Immature natural killer cell (primary cell): ENCODE results near the gene SURF4. TPM values are rescaled to one million over a fixed set of nuclear protein-coding genes. Genes with fewer than 3 reads are reported as not detected.
"Not testable (repeated sequence)": the region's sequence is repeated elsewhere in the genome, so short reads cannot be mapped to it uniquely, and the experiment has no call there.

ENCODE experiments used
- DNase-seq, 3 donors: peaks; one replicate each; pipeline ENCODE4 v3.0.0; 2022; ENCODE audit warnings: mixed read lengths in 1 of 3
- H3K27ac Mint-ChIP-seq, 6 donors: one replicate each; pipeline ENCODE4 v1.8.0; 2020; ENCODE audit warnings: mixed read lengths in 6 of 6, mild to moderate bottlenecking in 5 of 6, inconsistent platforms in 4 of 6, moderate library complexity in 3 of 6
- H3K27me3 Mint-ChIP-seq, 3 donors: one replicate each; pipeline ENCODE4 v1.8.0; 2020 to 2021; ENCODE audit warnings: low read depth in 3 of 3, mild to moderate bottlenecking in 3 of 3, mixed read lengths in 3 of 3, moderate library complexity in 3 of 3, inconsistent platforms in 1 of 3
- H3K36me3 Mint-ChIP-seq, 3 donors: one replicate each; pipeline ENCODE4 v1.8.0; 2020; ENCODE audit warnings: mixed read lengths in 3 of 3, inconsistent platforms in 2 of 3, mild to moderate bottlenecking in 2 of 3
- H3K4me1 Mint-ChIP-seq, 2 donors: one replicate each; pipeline ENCODE4 v1.8.0; 2020; ENCODE audit warnings: inconsistent platforms in 2 of 2, mild to moderate bottlenecking in 2 of 2, mixed read lengths in 2 of 2, moderate library complexity in 1 of 2
- H3K4me3 Mint-ChIP-seq, 5 donors: one replicate each; pipeline ENCODE4 v1.8.0; 2020; ENCODE audit warnings: mild to moderate bottlenecking in 5 of 5, mixed read lengths in 5 of 5, inconsistent platforms in 3 of 5, moderate library complexity in 3 of 5
- H3K9me3 Mint-ChIP-seq, 6 donors: one replicate each; pipeline ENCODE4 v1.8.0; 2020; ENCODE audit warnings: mild to moderate bottlenecking in 6 of 6, mixed read lengths in 6 of 6, inconsistent platforms in 4 of 6, moderate library complexity in 3 of 6
- polyA plus RNA-seq, 3 donors: library from polyadenylated mRNA; unstranded; fragments of 300-500 nt; fragmentation: Illumina TruSeq; gene quantifications; one replicate each; pipeline ENCODE4 v1.2.3, GENCODE V29; 2021

Gene SURF4
- polyA plus RNA-seq, 3 donors from 2014 or later: 195 to 304 (median 198) TPM

- Mint-ChIP-seq H3K9me3 (no peaks in the 10 kb centered on the region), H3K27me3 (peaks cover 0 to 2% (median 1%) of the 10 kb centered on the region in 3 donors), H3K4me1 (peaks cover 45 to 61% of the 10 kb centered on the region in 2 donors), H3K27ac (peak overlapping the region; percentile 83 to 93 (median 90)), H3K4me3 (peak overlapping the region; percentile 59 to 81 (median 65)), H3K36me3 (peaks cover 9 to 18% (median 17%) of the 10 kb centered on the region in 3 donors)
- DNase-seq: no peak
Observed at GRCh38 chr9:133340916-133341315, 34.9 kb downstream of the SURF4 start.

- H3K4me1 Mint-ChIP-seq: peaks cover 52 to 66% of the 10 kb centered on the region in 2 donors
- peaks cover 0 to 5% (median 2%) of the 10 kb centered on the region in 3 donors for H3K27me3 Mint-ChIP-seq
- H3K36me3 Mint-ChIP-seq: peaks cover 9 to 18% (median 17%) of the 10 kb centered on the region in 3 donors
- no peaks in the 10 kb centered on the region for H3K9me3 Mint-ChIP-seq
- no peak for DNase-seq
- peak overlapping the region; percentile 83 to 93 (median 90) for H3K27ac Mint-ChIP-seq
- H3K4me3 Mint-ChIP-seq: peak overlapping the region; percentile 59 to 81 (median 65)
Observed at GRCh38 chr9:133340256-133340655, 35.6 kb downstream of the SURF4 start.

GRCh38 chr9:133339641-133340040 lies 36.2 kb downstream of the SURF4 start:
- H3K36me3 Mint-ChIP-seq: peaks cover 9 to 18% (median 17%) of the 10 kb centered on the region in 3 donors
- peak overlapping the region; percentile 83 to 93 (median 90) for H3K27ac Mint-ChIP-seq
- H3K9me3 Mint-ChIP-seq: no peaks in the 10 kb centered on the region
- no peak for DNase-seq
- peaks cover 0 to 5% (median 4%) of the 10 kb centered on the region in 3 donors for H3K27me3 Mint-ChIP-seq
- H3K4me3 Mint-ChIP-seq: peak overlapping the region; percentile 59 to 81 (median 62)
- peaks cover 58 to 72% of the 10 kb centered on the region in 2 donors for H3K4me1 Mint-ChIP-seq

- Mint-ChIP-seq H3K27ac (peak within 1 kb of the TSS; percentile 92 to 96 (median 94)), H3K9me3 (no peaks in the 10 kb centered on the region), H3K4me1 (peaks cover 56 to 60% of the 10 kb centered on the region in 2 donors), H3K27me3 (peaks cover 0 to 7% (median 4%) of the 10 kb centered on the region in 3 donors), H3K36me3 (peaks cover 10 to 35% (median 17%) of the 10 kb centered on the region in 3 donors), H3K4me3 (peak within 1 kb of the TSS; percentile 96 to 97 (median 96))
- DNase-seq: peak; percentile 93 to 94 (median 93)
Observed at GRCh38 chr9:133335924-133336811, 39.7 kb downstream of the SURF4 start, which contains the start of gene SURF6. Gene SURF6 (minus strand): TSS chr9:133336188. CDS start chr9:133336132, 56 bp downstream.

GRCh38 chr9:133334888-133335287 lies 41.0 kb downstream of the SURF4 start:
- not testable (repeated sequence) for DNase-seq, H3K9me3 Mint-ChIP-seq, H3K27me3 Mint-ChIP-seq
- Mint-ChIP-seq H3K4me1 (peaks cover 47 to 51% of the 10 kb centered on the region in 2 donors), H3K36me3 (peaks cover 11 to 33% (median 12%) of the 10 kb centered on the region in 3 donors), H3K27ac (peak overlapping the region; percentile 92 to 96 (median 94)), H3K4me3 (peak overlapping the region; percentile 96 to 97 (median 96))

DNA sequence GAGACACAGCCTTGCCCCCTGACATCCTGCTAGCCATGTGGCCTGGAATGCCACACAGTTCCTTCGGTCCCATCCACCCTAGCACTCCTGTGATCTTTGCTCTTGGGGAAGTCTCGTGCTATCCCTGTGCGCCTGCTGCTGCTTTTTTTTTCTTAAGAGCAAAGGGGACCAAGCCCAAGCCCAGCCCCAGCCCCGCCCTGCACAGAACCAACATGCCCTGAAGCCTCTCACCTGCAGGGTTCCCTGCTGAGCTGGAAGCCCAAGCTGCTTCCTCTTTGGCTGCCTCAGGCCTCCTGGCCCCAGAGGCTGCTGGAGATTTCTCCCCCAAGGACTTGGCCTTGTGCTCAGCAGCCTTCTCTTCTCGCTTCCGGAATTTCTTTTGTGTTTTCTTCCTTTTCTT lies 41.7 kb downstream of the SURF4 start:
- Mint-ChIP-seq H3K9me3 (no peaks in the 10 kb centered on the region), H3K27ac (peak overlapping the region in 2 of 6 donors; percentile 35 to 58), H3K4me1 (peaks cover 40 to 48% of the 10 kb centered on the region in 2 donors), H3K27me3 (peaks cover 0 to 7% (median 3%) of the 10 kb centered on the region in 3 donors), H3K4me3 (peak overlapping the region in 3 of 5 donors; percentile 32 to 97 (median 96)), H3K36me3 (peaks cover 7 to 32% (median 11%) of the 10 kb centered on the region in 3 donors)
- no peak for DNase-seq

- H3K27ac Mint-ChIP-seq: no peak overlapping the region
- peaks cover 4 to 28% (median 6%) of the 10 kb centered on the region in 3 donors for H3K36me3 Mint-ChIP-seq
- peaks cover 0 to 7% (median 3%) of the 10 kb centered on the region in 3 donors for H3K27me3 Mint-ChIP-seq
- peak overlapping the region in 1 of 5 donors; percentile 15 for H3K4me3 Mint-ChIP-seq
- no peak for DNase-seq
- no peaks in the 10 kb centered on the region for H3K9me3 Mint-ChIP-seq
- peaks cover 36 to 48% of the 10 kb centered on the region in 2 donors for H3K4me1 Mint-ChIP-seq
Observed at GRCh38 chr9:133333566-133333965, 42.3 kb downstream of the SURF4 start.

DNA sequence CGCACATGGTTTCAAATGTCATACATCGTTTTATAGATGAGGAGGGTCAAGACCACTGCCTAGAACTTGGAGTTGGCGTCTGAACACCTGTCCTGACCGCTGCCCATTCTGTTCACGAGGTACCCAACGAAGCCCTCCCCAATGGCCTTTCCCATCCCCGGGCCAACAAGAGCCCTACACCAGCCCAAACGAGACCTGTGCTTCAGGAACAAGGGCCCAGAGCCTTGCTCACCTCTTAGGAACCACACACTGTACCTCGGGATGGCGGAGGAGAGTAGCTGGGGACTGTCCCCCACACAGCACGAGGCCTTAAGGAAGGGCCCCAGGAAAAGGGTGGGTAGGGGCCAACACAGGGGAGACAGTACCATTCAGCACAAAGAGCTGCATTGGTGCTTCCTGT lies 42.8 kb downstream of the SURF4 start:
- Mint-ChIP-seq H3K27ac (no peak overlapping the region), H3K36me3 (peaks cover 4 to 28% (median 6%) of the 10 kb centered on the region in 3 donors), H3K4me1 (peaks cover 35 to 50% of the 10 kb centered on the region in 2 donors), H3K4me3 (peak overlapping the region in 1 of 5 donors; percentile 15), H3K27me3 (peaks cover 0 to 7% (median 3%) of the 10 kb centered on the region in 3 donors), H3K9me3 (no peaks in the 10 kb centered on the region)
- no peak for DNase-seq

DNA sequence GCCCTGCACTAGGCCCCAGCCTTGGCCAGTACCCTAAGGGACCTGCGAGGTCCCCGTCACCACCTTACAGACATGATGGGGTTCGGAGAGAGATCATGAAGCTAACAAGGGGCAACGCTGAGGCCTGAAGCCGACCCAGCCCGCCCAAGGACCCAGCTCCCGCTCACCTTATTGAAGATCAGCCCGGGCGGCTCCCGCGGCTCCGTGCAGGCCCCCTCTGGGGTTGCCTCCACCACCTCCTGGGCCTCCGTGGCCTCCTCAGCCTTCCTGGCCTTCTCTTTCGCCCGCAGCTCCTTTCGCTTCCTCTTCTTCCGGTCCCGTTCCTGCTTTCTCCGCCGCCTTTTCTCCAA lies 43.5 kb downstream of the SURF4 start:
- Mint-ChIP-seq H3K4me1 (peaks cover 31 to 50% of the 10 kb centered on the region in 2 donors), H3K9me3 (no peaks in the 10 kb centered on the region), H3K27me3 (peaks cover 0 to 7% (median 3%) of the 10 kb centered on the region in 3 donors), H3K36me3 (peaks cover 4 to 28% (median 6%) of the 10 kb centered on the region in 3 donors), H3K27ac (peak overlapping the region in 1 of 6 donors; percentile 71), H3K4me3 (no peak overlapping the region)
- DNase-seq: no peak

DNA sequence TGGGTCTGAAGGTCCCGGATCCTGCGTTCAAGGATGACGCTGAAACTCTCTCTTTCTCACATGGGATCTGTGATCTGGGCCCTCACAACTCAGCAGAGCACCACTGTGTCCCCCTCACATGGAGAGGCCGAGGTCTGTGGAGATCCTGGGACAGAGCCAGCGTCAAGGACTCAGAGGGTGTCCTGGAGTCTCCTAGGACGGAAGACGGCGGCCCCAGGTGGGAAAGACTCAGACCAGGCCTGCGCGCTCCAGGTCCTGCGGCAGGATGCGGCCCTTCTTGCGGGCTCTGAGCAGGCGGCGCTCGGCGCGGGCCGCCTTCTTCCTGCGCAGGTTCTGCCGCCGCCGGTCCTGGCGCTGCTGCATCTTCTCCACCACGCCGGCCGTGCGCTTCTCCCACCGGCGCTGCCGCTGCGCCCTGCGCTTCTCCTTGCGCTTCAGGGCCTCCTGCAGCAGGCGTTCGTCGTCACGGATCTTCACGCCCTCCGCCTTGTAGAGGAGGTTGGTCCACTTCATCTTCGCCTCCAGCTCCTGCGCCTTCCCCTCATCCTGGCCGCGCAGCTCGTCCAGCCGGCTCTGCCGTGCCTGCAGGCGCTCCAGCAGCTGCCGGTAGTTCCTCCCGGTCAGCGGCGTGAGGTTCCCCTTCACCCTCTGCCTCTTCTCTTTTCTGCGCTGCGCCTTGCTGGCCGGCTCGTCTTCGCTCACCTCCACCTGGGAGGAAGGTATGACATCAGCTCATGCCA lies 44.0 kb downstream of the SURF4 start:
- Mint-ChIP-seq H3K4me1 (peaks cover 27 to 50% of the 10 kb centered on the region in 2 donors), H3K27me3 (peaks cover 0 to 7% (median 3%) of the 10 kb centered on the region in 3 donors), H3K36me3 (peaks cover 4 to 28% (median 6%) of the 10 kb centered on the region in 3 donors), H3K9me3 (no peaks in the 10 kb centered on the region), H3K4me3 (no peak overlapping the region), H3K27ac (peak overlapping the region in 1 of 6 donors; percentile 71)
- DNase-seq: no peak

GRCh38 chr9:133331221-133331620 lies 44.6 kb downstream of the SURF4 start:
- Mint-ChIP-seq H3K27ac (no peak overlapping the region), H3K27me3 (peaks cover 0 to 7% (median 3%) of the 10 kb centered on the region in 3 donors), H3K9me3 (no peaks in the 10 kb centered on the region), H3K4me3 (no peak overlapping the region), H3K4me1 (peaks cover 22 to 46% of the 10 kb centered on the region in 2 donors), H3K36me3 (peaks cover 4 to 28% (median 6%) of the 10 kb centered on the region in 3 donors)
- DNase-seq: no peak

GRCh38 chr9:133329306-133330156 lies 46.3 kb downstream of the SURF4 start:
- Mint-ChIP-seq H3K27ac (peak overlapping the region in 2 of 6 donors; percentile 59 to 63), H3K36me3 (peaks cover 6 to 28% (median 8%) of the 10 kb centered on the region in 3 donors), H3K4me1 (peaks cover 6 to 29% of the 10 kb centered on the region in 2 donors)
- not testable (repeated sequence) for H3K27me3 Mint-ChIP-seq, DNase-seq, H3K9me3 Mint-ChIP-seq, H3K4me3 Mint-ChIP-seq
